ENCODE data around the gene TRAF3IP1. TPM values are rescaled to one million over a fixed set of nuclear protein-coding genes. Genes with fewer than 3 reads are reported as not detected.

Gene TRAF3IP1
- total RNA-seq, 4 donors from 2014 or later, result 11.6 to 17.4 (median 15.7) TPM

DNA sequence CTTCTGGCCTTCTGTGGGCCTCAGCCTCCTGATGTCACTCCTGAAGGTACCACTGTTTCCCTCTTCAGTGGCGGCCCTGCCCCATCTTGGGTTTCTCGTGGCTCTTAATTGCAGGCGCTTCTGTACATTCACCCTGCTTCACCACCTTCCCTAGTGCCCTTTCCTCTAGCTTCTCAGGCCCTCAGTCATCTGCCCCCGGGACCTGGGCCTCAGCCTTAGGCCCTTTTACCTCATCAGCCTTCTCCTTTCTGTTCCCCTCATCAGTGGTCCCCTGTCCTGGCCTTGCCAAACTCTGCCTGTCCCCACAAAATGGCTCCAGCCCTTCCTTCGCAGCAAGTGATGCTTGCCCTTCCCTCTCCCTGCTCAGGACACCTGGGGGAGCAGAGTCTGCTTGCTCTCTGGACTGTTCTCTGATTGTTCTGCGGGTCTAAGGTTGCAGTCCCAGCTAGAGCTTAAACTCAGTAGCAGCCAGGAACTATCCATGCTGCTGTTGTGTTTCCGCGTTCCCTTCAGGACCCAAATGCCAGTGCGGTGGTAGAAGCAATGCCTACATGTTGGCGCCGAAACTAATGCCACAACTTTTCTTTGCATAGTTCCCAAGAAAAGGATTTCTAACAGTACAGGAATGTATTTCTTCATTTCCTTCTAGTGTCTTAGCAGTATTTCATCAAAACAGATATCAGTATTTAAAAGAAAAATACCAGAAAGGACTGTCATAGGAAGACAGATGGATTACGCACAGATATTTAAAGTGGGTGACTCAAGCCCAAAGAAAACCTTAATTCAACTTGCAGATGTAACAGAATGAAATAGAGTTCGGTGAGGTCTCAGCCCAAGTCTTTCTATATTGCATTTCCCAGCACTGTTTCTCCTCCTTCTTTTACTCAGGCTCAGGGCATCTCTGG, 113.9 kb downstream of the TRAF3IP1 start:
- no peaks in the 10 kb centered on the region for H3K27me3 ChIP-seq
- no peak overlapping the region for H3K27ac ChIP-seq
- peaks cover 0 to 10% (median 5%) of the 10 kb centered on the region in 4 donors for H3K4me1 ChIP-seq
- TF ChIP-seq CTCF (IDR thresholded peaks at IDR 0.05) (no peak), POLR2A (IDR thresholded peaks at IDR 0.05) (no peak), EP300 (IDR thresholded peaks at IDR 0.05) (no peak)
- no peak for DNase-seq (ENCODE audit: low spot score in 2 of 2)
- H3K4me3 ChIP-seq, result no peak overlapping the region
- H3K9me3 ChIP-seq, result peaks cover 0 to 15% (median 0%) of the 10 kb centered on the region in 4 donors
- 87 to 91% methylated on average over 13 of the region's 13 CpGs for whole genome bisulfite sequencing, 2 donors
- peaks cover 0 to 62% (median 15%) of the 10 kb centered on the region in 3 donors for H3K36me3 ChIP-seq

DNA sequence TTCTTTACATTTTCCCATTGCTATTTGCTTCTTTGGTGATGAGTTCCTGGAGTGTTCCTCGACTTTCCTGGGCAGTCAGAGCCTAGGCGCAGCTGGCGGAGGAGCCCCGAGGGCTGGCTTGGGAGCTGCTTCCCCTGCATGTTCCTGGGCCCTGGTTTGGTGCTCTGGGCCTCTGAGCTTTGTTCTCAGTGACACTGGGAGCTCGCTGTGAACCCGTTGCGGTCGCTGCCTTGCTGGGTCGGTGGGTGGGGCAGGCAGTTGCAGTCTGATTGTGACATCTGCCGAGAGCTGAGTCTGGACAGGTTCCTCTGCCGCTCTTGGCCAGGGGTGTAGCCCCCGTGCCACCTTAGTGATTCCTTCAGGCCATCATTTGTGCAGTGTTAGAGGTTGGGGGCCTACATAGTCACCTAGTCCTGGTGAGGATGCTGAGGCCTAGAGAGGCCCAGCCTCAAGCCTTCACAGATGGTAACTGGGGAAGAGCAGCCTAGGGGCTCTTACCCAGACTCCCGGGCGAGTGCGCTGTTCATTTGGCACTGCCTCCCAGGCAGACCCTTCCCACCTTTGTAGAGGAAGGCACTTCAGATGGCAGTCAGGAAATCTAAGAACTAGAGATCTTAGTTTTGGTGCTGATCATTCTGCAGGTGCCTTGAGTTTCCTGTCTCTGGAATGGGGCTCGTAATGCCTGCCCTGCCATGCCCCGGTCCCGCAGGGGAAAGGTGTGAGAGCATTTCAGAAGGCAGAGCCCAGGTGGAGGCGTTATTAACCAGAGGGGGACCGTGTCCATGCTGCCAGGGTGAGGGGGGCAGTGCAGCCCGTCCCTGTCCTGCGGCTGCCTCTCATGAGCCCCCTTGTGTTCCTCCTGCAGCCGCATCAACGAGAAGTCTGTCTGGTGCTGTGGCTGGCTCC, 114.8 kb downstream of the TRAF3IP1 start:
- DNase-seq (ENCODE audit: low spot score in 2 of 2), result no peak
- no peak for TF ChIP-seq POLR2A (IDR thresholded peaks at IDR 0.05)
- no peak for TF ChIP-seq EP300 (IDR thresholded peaks at IDR 0.05)
- no peak for TF ChIP-seq CTCF (IDR thresholded peaks at IDR 0.05)
- WGBS, 2 donors, result 87 to 89% methylated on average over 21 to 24 of the region's 24 CpGs
- H3K4me1 ChIP-seq, result peaks cover 0 to 19% (median 6%) of the 10 kb centered on the region in 4 donors
- H3K9me3 ChIP-seq, result peaks cover 0 to 11% (median 0%) of the 10 kb centered on the region in 4 donors
- no peaks in the 10 kb centered on the region for H3K27me3 ChIP-seq
- H3K36me3 ChIP-seq, result peaks cover 0 to 59% (median 15%) of the 10 kb centered on the region in 3 donors
- H3K27ac ChIP-seq, result no peak overlapping the region
- no peak overlapping the region for H3K4me3 ChIP-seq

- Histone ChIP-seq H3K4me1 (peaks cover 0 to 23% (median 6%) of the 10 kb centered on the region in 4 donors), H3K9me3 (peaks cover 0 to 5% (median 0%) of the 10 kb centered on the region in 4 donors), H3K27ac (no peak overlapping the region), H3K4me3 (no peak overlapping the region), H3K36me3 (peaks cover 0 to 53% (median 15%) of the 10 kb centered on the region in 3 donors), H3K27me3 (no peaks in the 10 kb centered on the region)
- 93 to 96% methylated on average over 15 to 20 of the region's 20 CpGs for WGBS, 2 donors
- no peak for DNase-seq (ENCODE audit: low spot score in 2 of 2)
- TF ChIP-seq POLR2A (IDR thresholded peaks at IDR 0.05) (no peak), EP300 (IDR thresholded peaks at IDR 0.05) (no peak), CTCF (IDR thresholded peaks at IDR 0.05) (no peak)
Observed at GRCh38 chr2:238435752-238436096, 115.4 kb downstream of the TRAF3IP1 start.

GRCh38 chr2:238438856-238439849, 118.8 kb downstream of the TRAF3IP1 start:
- no peak overlapping the region for H3K4me3 ChIP-seq
- no peaks in the 10 kb centered on the region for H3K9me3 ChIP-seq
- DNase-seq (ENCODE audit: low spot score in 2 of 2), result no peak

More at GRCh38 chr2:238438856-238439849, 118.8 kb downstream of the TRAF3IP1 start:
- peak overlapping the region in 2 of 4 donors; percentile 60 for H3K27ac ChIP-seq
- no peaks in the 10 kb centered on the region for H3K27me3 ChIP-seq
- peaks cover 0 to 40% (median 9%) of the 10 kb centered on the region in 4 donors for H3K4me1 ChIP-seq
- H3K36me3 ChIP-seq, result peaks cover 0 to 40% (median 7%) of the 10 kb centered on the region in 3 donors
- no peak for TF ChIP-seq CTCF (IDR thresholded peaks at IDR 0.05)
- no peak for TF ChIP-seq EP300 (IDR thresholded peaks at IDR 0.05)
- TF ChIP-seq POLR2A (IDR thresholded peaks at IDR 0.05), result no peak
- WGBS, 2 donors, result 64 to 76% methylated on average over 24 of the region's 24 CpGs
